ENCODE results near the gene PLXNA1.

Gene PLXNA1

DNA sequence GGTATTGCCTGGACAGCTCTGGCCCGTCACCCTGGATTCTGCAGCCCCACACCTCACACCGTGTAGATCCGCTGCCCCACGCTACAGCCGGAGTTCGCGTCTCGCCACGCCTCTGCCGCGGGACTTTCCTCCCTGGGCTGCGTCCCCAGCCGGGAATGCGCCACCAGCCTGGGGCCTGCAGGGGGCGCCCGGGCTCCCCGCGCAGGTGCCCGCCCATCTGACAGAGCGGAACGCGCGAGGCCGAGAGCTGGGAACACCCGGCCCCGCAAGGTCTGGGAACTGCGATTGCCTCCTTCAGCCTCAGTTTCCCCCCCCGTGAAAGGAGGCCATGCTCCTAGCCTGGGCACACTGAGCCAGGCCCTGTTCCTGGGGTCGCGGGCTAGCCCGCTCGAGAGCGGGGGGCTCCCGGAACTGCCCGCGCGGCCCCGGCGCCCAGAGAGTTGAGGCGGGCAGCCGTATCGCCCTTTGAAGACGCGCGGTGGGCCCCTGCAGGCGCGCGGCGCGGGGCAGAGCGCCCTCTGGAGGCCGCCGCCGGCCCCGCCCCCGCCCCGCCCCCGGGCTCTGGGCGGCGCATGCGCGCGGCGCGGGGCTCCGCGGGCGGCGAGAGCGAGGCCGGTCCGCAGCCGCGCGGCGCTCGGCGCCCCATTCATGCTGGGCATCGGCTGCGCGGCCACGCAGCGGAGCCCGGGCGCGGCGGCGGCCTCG, at the start of gene PLXNA1:
Gene PLXNA1, plus strand, starts transcription at position 645 of the 705 bp plus-strand sequence. CDS start 5,479 bp downstream, outside the sequence.
- FAIRE-seq = no peak

GRCh38 chr3:126934031-126934531, 48.8 kb upstream of the PLXNA1 start:
- FAIRE-seq = no peak

- FAIRE-seq = no peak
These were observed 47.9 kb upstream of the PLXNA1 start for GRCh38 chr3:126934991-126935390.

DNA sequence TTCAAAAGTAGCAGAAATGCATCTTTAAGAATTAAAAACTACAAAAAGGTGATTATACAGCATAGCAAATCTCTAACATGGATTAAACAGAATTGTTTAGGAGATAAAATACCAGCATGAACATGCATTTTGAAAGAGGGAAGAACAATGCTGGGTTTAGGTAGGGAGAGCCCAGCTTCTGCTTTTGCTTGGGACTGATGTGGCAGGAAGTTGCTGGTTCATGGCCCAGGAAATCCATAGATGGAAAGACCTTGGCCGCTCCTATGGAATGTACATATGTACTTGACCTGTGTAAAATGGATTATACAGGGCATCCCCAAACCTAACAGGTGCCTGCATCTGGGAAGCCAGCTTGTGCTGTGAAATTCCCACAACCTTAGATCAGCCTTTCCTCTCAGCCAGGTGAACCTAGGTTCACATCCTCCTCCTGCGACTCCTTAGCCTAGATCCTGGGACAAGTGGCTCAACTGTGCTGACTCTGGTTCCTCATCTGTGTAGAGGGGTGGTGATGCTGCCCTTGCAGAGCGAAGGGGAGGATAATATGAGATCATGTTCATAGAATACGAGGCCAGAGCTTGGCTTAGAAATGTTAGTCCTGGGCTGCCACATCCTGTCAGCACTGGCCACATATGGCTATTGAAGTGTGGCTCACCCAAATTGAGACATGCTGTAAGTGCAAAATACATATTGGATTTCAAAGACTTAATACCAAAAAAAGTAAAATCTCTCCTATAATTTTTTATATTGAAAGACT, 47.0 kb upstream of the PLXNA1 start:
- no peak for FAIRE-seq

DNA sequence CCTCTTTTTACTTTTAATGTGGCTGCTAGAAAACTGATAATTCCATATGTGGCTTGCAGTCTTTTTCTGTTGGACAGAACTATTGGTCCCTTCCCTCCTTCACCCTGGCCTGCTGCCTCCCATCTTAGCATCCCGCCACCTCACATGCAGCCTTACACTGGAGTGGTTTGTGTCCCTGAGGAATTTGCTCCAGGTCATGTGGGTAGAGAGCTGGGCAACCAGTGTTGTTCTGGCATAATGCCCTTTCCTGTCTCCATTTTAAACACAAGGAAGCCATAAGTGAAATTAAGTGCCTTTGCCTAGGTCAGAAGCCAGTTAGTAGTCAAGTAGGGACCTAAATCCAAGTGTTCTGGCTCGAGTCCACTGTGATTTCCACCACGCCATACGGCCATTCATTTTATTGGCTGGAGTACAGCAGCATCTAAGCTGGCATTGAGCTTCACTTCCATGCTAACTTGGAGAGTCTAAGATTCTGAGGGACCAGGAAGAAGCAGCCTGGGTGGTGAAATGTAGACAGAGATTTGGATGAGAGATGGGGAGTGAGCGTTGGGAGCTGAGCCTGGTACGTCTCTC, 46.0 kb upstream of the PLXNA1 start:
- FAIRE-seq = no peak

- no peak for FAIRE-seq
These were observed 45.4 kb upstream of the PLXNA1 start for GRCh38 chr3:126937533-126937932.

DNA sequence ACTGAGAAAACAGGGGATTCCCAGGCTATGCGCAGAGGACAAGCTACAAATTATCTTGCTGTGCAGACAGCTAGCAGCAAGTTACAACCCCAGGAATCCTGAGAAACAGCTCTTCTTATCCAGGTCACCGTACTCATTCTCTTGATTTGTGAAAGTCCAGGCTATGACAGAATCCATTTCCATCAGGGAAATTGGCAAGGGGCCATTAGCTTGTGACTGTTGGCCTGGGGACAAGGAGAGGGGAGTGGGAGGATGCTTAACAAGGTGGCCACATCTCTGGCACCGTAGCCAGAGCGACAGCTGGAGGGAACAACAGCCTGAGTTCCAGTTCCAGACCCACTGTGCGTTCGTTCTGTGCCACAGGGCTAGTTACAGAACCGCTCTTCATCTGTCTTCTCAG, 44.9 kb upstream of the PLXNA1 start:
- FAIRE-seq = no peak

GRCh38 chr3:126938520-126939337, 44.2 kb upstream of the PLXNA1 start:
- FAIRE-seq = no peak

GRCh38 chr3:126939338-126939718, 43.6 kb upstream of the PLXNA1 start:
- FAIRE-seq = no peak

DNA sequence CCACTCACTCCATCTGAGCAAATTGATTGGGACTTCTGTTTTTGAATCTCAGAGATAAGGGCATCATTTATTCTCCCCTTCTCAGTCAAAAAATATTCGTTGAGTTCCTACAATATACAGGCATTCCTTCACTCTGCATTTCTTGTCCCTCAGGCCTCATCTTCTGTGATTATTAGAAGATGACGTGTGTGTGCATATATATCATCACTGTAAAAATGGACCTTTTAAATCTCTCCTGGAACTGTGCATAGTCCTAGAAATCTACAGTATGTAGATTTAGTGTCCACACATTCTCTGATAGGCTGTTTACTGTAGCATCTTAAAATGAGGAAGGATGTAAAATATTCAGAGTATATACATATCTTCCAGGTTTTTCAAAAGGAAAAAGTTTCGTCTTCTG, 43.2 kb upstream of the PLXNA1 start:
- no peak for FAIRE-seq

GRCh38 chr3:126941721-126942270, 41.1 kb upstream of the PLXNA1 start:
- FAIRE-seq = no peak

- FAIRE-seq = no peak
These were observed 38.6 kb upstream of the PLXNA1 start for GRCh38 chr3:126944089-126944965.

- FAIRE-seq = no peak
These were observed 37.7 kb upstream of the PLXNA1 start for GRCh38 chr3:126945171-126945721.

- no peak for FAIRE-seq
These were observed 37.0 kb upstream of the PLXNA1 start for GRCh38 chr3:126945891-126946290.

- FAIRE-seq = no peak
These were observed 36.5 kb upstream of the PLXNA1 start for GRCh38 chr3:126946405-126946804.

- FAIRE-seq = no peak
These were observed 35.5 kb upstream of the PLXNA1 start for GRCh38 chr3:126947429-126947828.

DNA sequence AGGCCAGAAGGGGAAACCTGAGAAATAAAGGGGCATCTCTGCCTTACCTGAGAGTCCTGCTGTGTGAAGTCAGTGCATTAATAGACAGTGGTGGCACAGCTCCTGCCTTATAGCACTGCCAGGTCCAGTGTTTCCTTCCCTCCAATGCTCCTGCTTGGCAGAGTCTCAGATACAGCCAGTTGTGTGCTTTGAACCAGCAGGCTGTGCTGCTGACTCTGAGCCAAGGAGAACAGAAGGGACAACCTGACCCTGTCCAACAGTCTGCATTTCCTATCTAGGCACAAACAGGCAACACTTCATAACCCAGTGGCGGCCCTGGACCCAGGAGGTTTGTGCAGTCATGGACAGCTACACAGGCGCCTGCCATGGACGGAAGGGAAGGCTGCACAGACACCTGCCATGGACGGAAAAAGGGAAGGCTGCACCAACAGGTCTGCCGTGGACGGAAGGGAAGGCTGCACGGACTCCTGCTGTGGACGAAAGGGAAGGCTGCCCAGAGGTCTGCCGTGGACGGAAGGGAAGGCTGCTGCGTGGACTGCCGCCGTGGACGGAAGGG, 33.9 kb upstream of the PLXNA1 start:
- FAIRE-seq = no peak

GRCh38 chr3:126951561-126951960, 31.4 kb upstream of the PLXNA1 start:
- FAIRE-seq = no peak

GRCh38 chr3:126952261-126952982, 30.5 kb upstream of the PLXNA1 start:
- FAIRE-seq = no peak

DNA sequence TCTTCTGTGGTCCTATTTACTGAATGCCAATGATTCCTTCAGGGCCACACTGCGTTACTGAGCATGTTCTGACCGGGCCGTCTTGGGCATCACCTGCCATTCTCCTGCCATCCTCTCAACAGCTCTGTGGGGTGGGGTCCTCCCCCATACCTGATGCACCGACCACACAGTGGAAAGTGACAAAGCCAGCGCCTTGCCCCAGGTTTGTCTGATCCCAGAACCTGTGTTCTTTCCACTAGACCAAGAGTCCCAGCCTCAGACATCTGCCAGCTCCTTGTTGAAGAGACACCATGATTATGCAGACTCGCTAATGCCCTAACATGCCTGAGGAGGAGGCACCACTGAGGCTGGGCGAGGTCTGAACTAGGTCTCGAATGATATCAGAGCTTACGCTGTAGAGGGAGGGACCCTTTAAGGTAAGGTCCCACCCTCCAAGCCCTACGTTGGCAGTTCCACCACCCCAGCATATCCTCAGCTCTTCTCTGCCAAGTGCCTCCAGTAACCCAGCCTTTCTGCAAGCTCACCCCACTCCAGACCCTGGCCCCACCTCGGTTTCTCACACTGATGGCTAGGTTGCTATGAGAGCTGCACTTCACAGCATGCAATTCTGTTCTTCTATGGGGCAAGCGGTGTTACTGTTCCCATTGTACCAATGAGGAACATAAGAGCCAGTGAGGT, 29.8 kb upstream of the PLXNA1 start:
- FAIRE-seq = no peak

Data from TTC549 (cell line).